GM18520 (cell line): ENCODE results near the gene RTRAF.

Experiments
- ATAC-seq: cut with Tn5 transposase; IDR thresholded peaks from one replicate; pipeline ENCODE4 v1.9.1; 2021; ENCODE audit not compliant: unreplicated experiment

The RTRAF gene

GRCh38 chr14:52020161-52020714 is 30.9 kb downstream of the RTRAF start:
- ATAC-seq = no peak

GRCh38 chr14:52020866-52021717 is 31.7 kb downstream of the RTRAF start:
- ATAC-seq = no peak

- ATAC-seq = no peak
Measured at GRCh38 chr14:52021957-52022600, 32.7 kb downstream of the RTRAF start.

GRCh38 chr14:52023518-52023917 is 34.2 kb downstream of the RTRAF start:
- ATAC-seq = no peak

GRCh38 chr14:52025310-52025709 is 36.0 kb downstream of the RTRAF start:
- ATAC-seq = no peak

- ATAC-seq = no peak
Measured at GRCh38 chr14:52026017-52026660, 36.8 kb downstream of the RTRAF start.

GRCh38 chr14:52026901-52027300 is 37.6 kb downstream of the RTRAF start:
- ATAC-seq = no peak

GRCh38 chr14:52029881-52030280 is 40.5 kb downstream of the RTRAF start:
- no peak for ATAC-seq

- no peak for ATAC-seq
Measured at GRCh38 chr14:52031781-52032180, 42.4 kb downstream of the RTRAF start.

- no peak for ATAC-seq
Measured at GRCh38 chr14:52032204-52032801, 43.0 kb downstream of the RTRAF start.

- no peak for ATAC-seq
Measured at GRCh38 chr14:52033101-52033642, 43.8 kb downstream of the RTRAF start.

- ATAC-seq = no peak
Measured at GRCh38 chr14:52039124-52039815, 49.9 kb downstream of the RTRAF start.

GRCh38 chr14:52040598-52040997 is 51.3 kb downstream of the RTRAF start:
- no peak for ATAC-seq

GRCh38 chr14:52042371-52043289 is 53.3 kb downstream of the RTRAF start:
- ATAC-seq = no peak

GRCh38 chr14:52043690-52044089 is 54.3 kb downstream of the RTRAF start:
- ATAC-seq = no peak

GRCh38 chr14:52044791-52045522 is 55.6 kb downstream of the RTRAF start:
- ATAC-seq = no peak

- no peak for ATAC-seq
Measured at GRCh38 chr14:52046376-52046917, 57.1 kb downstream of the RTRAF start.

GRCh38 chr14:52048116-52048515 is 58.8 kb downstream of the RTRAF start:
- ATAC-seq = no peak
